HCT116 (cell line): ENCODE results near the gene PIP4K2C. TPM values are rescaled to one million over a fixed set of nuclear protein-coding genes. Genes with fewer than 3 reads are reported as not detected.
A peak's percentile ranks its signal among the peaks of the same experiment; 100 is the strongest.

ENCODE experiments used
- ATAC-seq: fragments of 200-7000 bp; cut with Tn5 transposase; 2 replicates; pipeline ENCODE4 v1.9.1; 2020; ENCODE audit warnings: mild to moderate bottlenecking, moderate library complexity
- BruUV-seq: library from RNA; stranded (reverse); fragments of 400-500 nt; replicated peaks from 2 replicates; lab custom pipeline; 2021; lab: Mats Ljungman, UMichigan
- CTCF ChIA-PET: fragments of 300-600 bp; sonication (Branson Sonifier 250); formaldehyde crosslinking; loops from one replicate; lab custom pipeline; 2021; ENCODE audit warnings: antibody characterized with exemption; lab: Charles Lee
- POLR2A ChIA-PET: fragments of 300-600, 350-600 bp; sonication (Branson Sonifier 250); formaldehyde crosslinking; loops from one replicate; lab custom pipeline; 2021; ENCODE audit warnings: antibody characterized with exemption; lab: Charles Lee
- RAD21 ChIA-PET, 2 experiments: fragments of 300-600 bp; sonication (Branson Sonifier 250); formaldehyde crosslinking; loops; one replicate each; lab custom pipeline; 2023; ENCODE audit warnings: low total read pairs in 2 of 2; ENCODE audit not compliant: uncharacterized antibody in 2 of 2, unreplicated experiment in 2 of 2, low non-redundant PET in 1 of 2; lab: Charles Lee
- DNase-seq: peaks from one replicate; pipeline ENCODE4 v3.0.0-alpha.2; 2010; ENCODE audit warnings: low read depth, low spot score
- H2AFZ ChIP-seq: fragments of 200-600 bp; shearing (Covaris generic), sonication (generic); 2 replicates; pipeline ENCODE4 v1.6.1; 2017; ENCODE audit warnings: low read depth, mixed run types, mixed read lengths, antibody characterized with exemption, low read length; ENCODE audit not compliant: poor library complexity, severe bottlenecking
- H3K27ac ChIP-seq: 2 replicates; pipeline ENCODE4 v1.5.1; 2012; ENCODE audit warnings: low read depth, low read length
- H3K27me3 ChIP-seq: fragments of 200-600 bp; sonication (generic); 2 replicates; pipeline ENCODE4 v1.6.1; 2016; ENCODE audit warnings: mixed run types, low read length, mixed read lengths; ENCODE audit not compliant: insufficient read depth
- H3K36me3 ChIP-seq, 2 experiments: fragments of 200-500 bp in 1 of 2; fragments of 200-600 bp in 1 of 2; sonication (Bioruptor generic) in 1 of 2; sonication (generic) in 1 of 2; 2 replicates each; pipeline versions ENCODE4 v1.5.1 to v1.6.1; 2014 to 2016; ENCODE audit warnings: low read length in 2 of 2, inconsistent platforms in 1 of 2, mixed read lengths in 1 of 2, mixed run types in 1 of 2; ENCODE audit not compliant: insufficient read depth in 2 of 2, control insufficient read depth in 1 of 2
- H3K4me1 ChIP-seq, 2 experiments: fragments of 200-600 bp in 1 of 2; sonication (generic) in 1 of 2; 2 replicates each; pipeline versions ENCODE4 v1.5.1 to v1.6.1; 2012 to 2017; ENCODE audit warnings: low read length in 2 of 2, inconsistent platforms in 1 of 2, mild to moderate bottlenecking in 1 of 2, mixed read lengths in 1 of 2, mixed run types in 1 of 2, moderate library complexity in 1 of 2; ENCODE audit not compliant: insufficient read depth in 2 of 2, control insufficient read depth in 1 of 2
- H3K4me2 ChIP-seq: fragments of 200-600 bp; sonication (generic); 2 replicates; pipeline ENCODE4 v1.6.1; 2017; ENCODE audit warnings: mixed run types, low read length, mixed read lengths
- H3K4me3 ChIP-seq, 2 experiments: fragments of 200-600 bp in 1 of 2; sonication (generic) in 1 of 2; replicated peaks in 1 of 2; 2 replicates each; pipeline ENCODE4 v1.5.1; 2011 to 2016; ENCODE audit warnings: low read length in 2 of 2, control low read depth in 1 of 2, low read depth in 1 of 2, mild to moderate bottlenecking in 1 of 2, mixed read lengths in 1 of 2, mixed run types in 1 of 2
- H3K79me2 ChIP-seq: fragments of 200-600 bp; sonication (generic); 2 replicates; pipeline ENCODE4 v1.6.1; 2017; ENCODE audit warnings: mild to moderate bottlenecking, mixed run types, low read length, moderate library complexity, mixed read lengths; ENCODE audit not compliant: insufficient read depth
- H3K9ac ChIP-seq: fragments of 200-600 bp; sonication (generic); 2 replicates; pipeline ENCODE4 v1.6.1; 2016; ENCODE audit warnings: low read length, mixed read lengths
- H3K9me2 ChIP-seq: fragments of 200-600 bp; sonication (generic), shearing (Covaris generic); 2 replicates; pipeline ENCODE4 v1.6.1; 2017; ENCODE audit warnings: mixed run types, mild to moderate bottlenecking, moderate library complexity; ENCODE audit not compliant: insufficient read depth
- H3K9me3 ChIP-seq, 2 experiments: fragments of 200-500 bp in 1 of 2; fragments of 200-600 bp in 1 of 2; sonication (Bioruptor generic) in 1 of 2; sonication (generic) in 1 of 2; 2 replicates each; pipeline ENCODE4 v1.6.1; 2014 to 2017; ENCODE audit warnings: low read length in 2 of 2, mixed read lengths in 2 of 2, inconsistent platforms in 1 of 2, low read depth in 1 of 2, mild to moderate bottlenecking in 1 of 2, mixed run types in 1 of 2, moderate library complexity in 1 of 2; ENCODE audit not compliant: control insufficient read depth in 1 of 2, insufficient read depth in 1 of 2
- H4K20me1 ChIP-seq: fragments of 200-600 bp; sonication (generic), shearing (Covaris generic); 2 replicates; pipeline ENCODE4 v1.6.1; 2017; ENCODE audit warnings: mixed run types, mild to moderate bottlenecking, moderate library complexity; ENCODE audit not compliant: insufficient read depth
- EZH2 ChIP-seq: fragments of 200-600 bp; sonication (generic); IDR thresholded peaks from 2 replicates; pipeline ENCODE4 v1.6.1; 2017; ENCODE audit warnings: antibody characterized with exemption, mixed run types
- EZH2phosphoT487 ChIP-seq: fragments of 200-600 bp; IDR thresholded peaks from 2 replicates; pipeline ENCODE4 v1.6.1; 2018; ENCODE audit warnings: antibody characterized with exemption, borderline replicate concordance
- MAX ChIP-seq: IDR thresholded peaks from 2 replicates; pipeline ENCODE4 v1.6.1; 2012
- POLR2A ChIP-seq: IDR thresholded peaks from 2 replicates; pipeline ENCODE4 v1.7.0; 2011; ENCODE audit warnings: borderline replicate concordance; ENCODE audit not compliant: insufficient read depth, insufficient read length; ENCODE audit errors: extremely low read depth
- RAD21 ChIP-seq: IDR thresholded peaks from 2 replicates; pipeline ENCODE4 v1.6.1; 2012; ENCODE audit warnings: low read depth, mild to moderate bottlenecking
- SIN3A ChIP-seq: IDR thresholded peaks from 2 replicates; pipeline ENCODE4 v1.6.1; 2012; ENCODE audit warnings: low read depth
- SP1 ChIP-seq: IDR thresholded peaks from 2 replicates; pipeline ENCODE4 v1.6.1; 2012; ENCODE audit warnings: low read depth
- SRF ChIP-seq: IDR thresholded peaks from 2 replicates; pipeline ENCODE4 v1.6.1; 2012; ENCODE audit warnings: low read depth
- YY1 ChIP-seq: IDR thresholded peaks from 2 replicates; pipeline ENCODE4 v1.6.1; 2011; ENCODE audit warnings: low read length, low read depth, moderate library complexity, mild to moderate bottlenecking; ENCODE audit not compliant: insufficient replicate concordance; ENCODE audit errors: extremely low read depth
- ZNF274 ChIP-seq: fragments of 200-500 bp; sonication (Bioruptor generic); IDR thresholded peaks from 2 replicates; pipeline ENCODE4 v1.6.1; 2014; ENCODE audit warnings: mild to moderate bottlenecking, low read depth, low read length, inconsistent platforms
- intact Hi-C: fragments of 100-400 bp; cut with micrococcal nuclease; formaldehyde crosslinking; loops from 2 replicates; pipeline ENCODE4 v1.10.0; 2022
- total RNA-seq: library from RNA; stranded (reverse); gene quantifications from one replicate; pipeline ENCODE4 v1.2.1, GENCODE V29; 2021; ENCODE audit not compliant: unreplicated experiment
- TF ChIP-seq, protein P1 (sequence below): IDR thresholded peaks from 2 replicates; pipeline ENCODE4 v1.6.1; 2011; ENCODE audit warnings: mild to moderate bottlenecking, low read length, moderate library complexity; ENCODE audit not compliant: insufficient replicate concordance; ENCODE audit errors: extremely low read depth

PIP4K2C gene
- total RNA-seq, 1 experiment from 2014 or later: 38.4 TPM

GRCh38 chr12:57546438-57547287 is 44.3 kb upstream of the PIP4K2C start, which contains the start of gene DCTN2 (continued):
- TF ChIP-seq, protein P1, sequence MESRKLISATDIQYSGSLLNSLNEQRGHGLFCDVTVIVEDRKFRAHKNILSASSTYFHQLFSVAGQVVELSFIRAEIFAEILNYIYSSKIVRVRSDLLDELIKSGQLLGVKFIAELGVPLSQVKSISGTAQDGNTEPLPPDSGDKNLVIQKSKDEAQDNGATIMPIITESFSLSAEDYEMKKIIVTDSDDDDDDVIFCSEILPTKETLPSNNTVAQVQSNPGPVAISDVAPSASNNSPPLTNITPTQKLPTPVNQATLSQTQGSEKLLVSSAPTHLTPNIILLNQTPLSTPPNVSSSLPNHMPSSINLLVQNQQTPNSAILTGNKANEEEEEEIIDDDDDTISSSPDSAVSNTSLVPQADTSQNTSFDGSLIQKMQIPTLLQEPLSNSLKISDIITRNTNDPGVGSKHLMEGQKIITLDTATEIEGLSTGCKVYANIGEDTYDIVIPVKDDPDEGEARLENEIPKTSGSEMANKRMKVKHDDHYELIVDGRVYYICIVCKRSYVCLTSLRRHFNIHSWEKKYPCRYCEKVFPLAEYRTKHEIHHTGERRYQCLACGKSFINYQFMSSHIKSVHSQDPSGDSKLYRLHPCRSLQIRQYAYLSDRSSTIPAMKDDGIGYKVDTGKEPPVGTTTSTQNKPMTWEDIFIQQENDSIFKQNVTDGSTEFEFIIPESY: peak; percentile 99
- TF ChIP-seq SRF: peak; percentile 82; the same call in 1 of the 2 replicates

- no peak overlapping the region for H3K27ac ChIP-seq
- peaks cover 24% of the 10 kb centered on the region for H3K79me2 ChIP-seq
- ChIA-PET CTCF (interaction anchor here (1.0 kb wide), 2 partner anchors 36 to 89 kb away, joined by 4 to 7 read pairs; no protein-coding TSS in a partner anchor), RAD21 (no interaction called here), POLR2A (interaction anchor here (1.6 to 2.5 kb wide), 3 partner anchors 15 to 43 kb away, joined by 4 to 8 read pairs (median 4); no protein-coding TSS in a partner anchor)
- H3K4me1 ChIP-seq: peaks cover 9 to 31% of the 10 kb centered on the region in 2 experiments
- no peaks in the 10 kb centered on the region for H4K20me1 ChIP-seq
- H2AFZ ChIP-seq: peak overlapping the region; percentile 100
- H3K9ac ChIP-seq: peak overlapping the region; percentile 83
- peak overlapping the region; percentile 76 for H3K4me2 ChIP-seq
- DNase-seq: no peak
- H3K9me3 ChIP-seq: no peaks in the 10 kb centered on the region
- BruUV-seq: no TSS peak
- no peaks in the 10 kb centered on the region for H3K9me2 ChIP-seq
- intact Hi-C loops: no loop called here
- H3K36me3 ChIP-seq: peaks cover 0 to 3% of the 10 kb centered on the region in 2 experiments; a peak in 1 of 4 replicates
- TF ChIP-seq, protein P1: no peak
- TF ChIP-seq EZH2 (no peak), POLR2A (peak; percentile 2), EZH2phosphoT487 (no peak), SP1 (no peak; the same call in 1 of the 2 replicates), MAX (peak; percentile 13; the same call in 1 of the 2 replicates), RAD21 (no peak), YY1 (peak; percentile 81), ZNF274 (no peak), SIN3A (no peak)
- no peak for ATAC-seq
- peak overlapping the region; percentile 78 to 92 for H3K4me3 ChIP-seq
- H3K27me3 ChIP-seq: no peaks in the 10 kb centered on the region
Observed at GRCh38 chr12:57547288-57548012, 43.5 kb upstream of the PIP4K2C start.
